Right kidney (tissue), 9 donors: ENCODE measurements around the gene CPA4.
A peak's percentile ranks its signal among the peaks of the same experiment; 100 is the strongest.
"Not testable (repeated sequence)": the region's sequence is repeated elsewhere in the genome, so short reads cannot be mapped to it uniquely, and the experiment has no call there.

Experiments used
- DNase-seq: peaks from one replicate; pipeline ENCODE4 v3.0.0-alpha.2; 2016
- long read RNA-seq, 8 donors: transcript quantifications; one replicate each; lab custom pipeline, GENCODE V29; 2026

Gene CPA4, protein sequence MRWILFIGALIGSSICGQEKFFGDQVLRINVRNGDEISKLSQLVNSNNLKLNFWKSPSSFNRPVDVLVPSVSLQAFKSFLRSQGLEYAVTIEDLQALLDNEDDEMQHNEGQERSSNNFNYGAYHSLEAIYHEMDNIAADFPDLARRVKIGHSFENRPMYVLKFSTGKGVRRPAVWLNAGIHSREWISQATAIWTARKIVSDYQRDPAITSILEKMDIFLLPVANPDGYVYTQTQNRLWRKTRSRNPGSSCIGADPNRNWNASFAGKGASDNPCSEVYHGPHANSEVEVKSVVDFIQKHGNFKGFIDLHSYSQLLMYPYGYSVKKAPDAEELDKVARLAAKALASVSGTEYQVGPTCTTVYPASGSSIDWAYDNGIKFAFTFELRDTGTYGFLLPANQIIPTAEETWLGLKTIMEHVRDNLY
- long read RNA-seq, donor 1, result 0 reads
- long read RNA-seq, donor 2, result 0 reads
- long read RNA-seq, donor 3, result 0 reads
- long read RNA-seq, donor 4, result 0 reads
- long read RNA-seq, donor 5, result 0 reads
- long read RNA-seq, donor 6, result 0 reads
- long read RNA-seq, donor 7, result 0 reads
- long read RNA-seq, donor 8, result 0 reads

DNA sequence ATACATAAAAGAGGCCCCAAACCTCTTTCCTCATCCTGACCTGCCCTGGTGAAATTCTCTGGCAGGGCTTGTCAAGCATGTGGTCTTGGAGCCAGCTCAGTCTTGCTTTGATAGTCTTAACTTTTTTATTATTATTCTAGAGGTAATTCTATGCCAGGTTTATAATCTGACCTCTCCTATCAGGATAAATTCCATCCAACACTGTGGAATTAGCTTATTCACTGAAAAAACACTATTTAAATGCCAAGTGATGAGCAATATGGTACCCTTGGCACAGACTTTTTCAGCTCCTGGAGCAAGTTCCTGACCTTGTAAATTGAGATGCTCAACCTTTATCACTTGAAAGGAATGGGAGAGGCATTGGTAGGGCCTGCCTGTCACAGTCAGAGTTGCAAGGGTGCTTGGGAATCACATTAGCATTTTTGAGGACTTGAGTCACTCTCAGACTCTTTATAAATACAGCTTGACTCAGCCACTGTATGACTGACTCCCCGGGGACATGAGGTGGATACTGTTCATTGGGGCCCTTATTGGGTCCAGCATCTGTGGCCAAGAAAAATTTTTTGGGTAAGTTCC, at the start of gene CPA4:
Gene CPA4, plus strand, starts transcription at position 480 of the 576 bp plus-strand sequence. Its CDS starts 20 bp downstream, at position 500.
- DNase-seq, result no peak

DNA sequence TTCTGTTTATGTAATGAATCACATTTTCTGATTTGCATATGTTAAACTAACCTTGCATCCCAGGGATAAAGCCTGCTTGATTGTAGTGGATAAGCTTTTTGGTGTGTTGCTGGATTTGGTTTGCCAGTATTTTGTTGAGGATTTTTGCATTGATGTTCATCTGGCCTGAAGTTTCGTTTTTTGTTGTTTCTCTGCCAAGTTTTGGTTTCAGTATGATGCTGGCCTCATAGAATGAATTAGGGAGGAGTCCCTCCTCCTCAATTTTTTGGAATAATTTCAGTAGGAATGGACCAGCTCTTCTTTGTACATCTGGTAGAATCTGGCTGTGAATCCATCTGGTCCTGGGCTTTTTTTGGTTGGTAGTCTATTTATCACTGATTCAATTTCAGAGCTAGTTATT, 49.5 kb upstream of the CPA4 start:
- not testable (repeated sequence) for DNase-seq

DNA sequence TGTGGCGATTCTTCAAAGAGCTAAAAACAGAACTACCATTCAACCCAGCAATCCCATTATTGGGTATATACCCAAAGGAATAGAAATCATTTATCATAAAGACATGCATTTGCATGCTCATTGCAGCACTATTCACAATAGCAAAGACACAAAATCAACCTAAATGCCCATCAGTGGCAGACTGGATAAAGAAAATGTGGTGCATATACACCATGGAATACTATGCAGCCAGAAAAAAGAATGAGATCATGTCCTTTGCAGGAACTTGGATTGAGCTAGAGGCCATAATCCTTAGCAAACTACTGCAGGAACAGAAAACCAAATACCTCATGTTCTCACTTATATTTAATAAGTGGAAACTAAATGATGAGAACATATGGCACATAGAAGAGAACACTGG, 46.5 kb upstream of the CPA4 start:
- DNase-seq, result not testable (repeated sequence)

DNA sequence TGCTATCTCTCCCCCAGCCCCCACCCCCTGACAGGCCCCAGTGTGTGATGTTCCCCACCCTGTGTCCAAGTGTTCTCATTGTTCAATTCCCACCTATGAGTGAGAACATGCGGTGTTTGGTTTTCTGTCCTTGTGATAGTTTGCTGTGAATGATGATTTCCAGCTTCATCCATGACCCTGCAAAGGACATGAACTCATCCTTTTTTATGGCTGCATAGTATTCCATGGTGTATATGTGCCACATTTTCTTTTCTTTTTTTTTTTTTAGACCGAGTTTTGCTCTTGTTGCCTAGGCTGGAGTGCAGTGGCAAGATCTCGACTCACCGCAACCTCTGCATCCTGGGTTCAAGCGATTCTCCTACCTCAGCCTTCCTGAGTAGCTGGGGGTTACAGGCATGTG, 44.1 kb upstream of the CPA4 start:
- not testable (repeated sequence) for DNase-seq

DNA sequence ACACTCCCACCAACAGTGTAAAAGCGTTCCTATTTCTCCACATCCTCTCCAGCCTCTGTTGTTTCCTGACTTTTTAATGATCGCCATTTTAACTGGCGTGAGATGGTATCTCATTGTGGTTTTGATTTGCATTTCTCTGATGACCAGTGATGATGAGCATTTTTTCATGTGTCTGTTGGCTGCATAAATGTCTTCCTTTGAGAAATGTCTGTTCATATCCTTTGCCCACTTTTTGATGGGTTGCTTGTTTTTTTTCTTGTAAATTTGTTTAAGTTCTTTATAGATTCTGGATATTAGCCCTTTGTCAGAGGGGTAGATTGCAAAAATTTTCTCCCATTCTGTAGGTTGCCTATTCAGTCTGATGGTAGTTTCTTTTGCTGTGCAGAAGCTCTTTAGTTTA, 43.3 kb upstream of the CPA4 start:
- not testable (repeated sequence) for DNase-seq

DNA sequence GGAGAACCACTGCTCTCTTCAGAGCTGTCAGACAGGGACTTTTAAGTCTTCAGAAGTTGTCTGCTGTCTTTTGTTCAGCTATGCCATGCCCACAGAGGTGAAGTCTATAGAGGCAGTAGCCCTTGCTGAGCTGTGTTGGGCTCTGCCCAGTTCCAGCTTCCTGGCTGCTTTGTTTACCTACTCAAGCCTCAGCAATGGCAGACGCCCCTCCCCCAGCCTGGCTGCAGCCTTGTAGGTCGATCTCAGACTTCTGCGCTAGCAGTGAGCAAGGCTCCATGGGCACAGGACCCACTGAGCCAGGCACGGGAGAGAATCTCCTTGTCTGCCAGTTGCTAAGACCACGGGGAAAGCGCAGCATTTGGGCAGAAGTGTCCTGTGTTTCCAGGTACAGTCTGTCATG, 38.4 kb upstream of the CPA4 start:
- no peak for DNase-seq

DNA sequence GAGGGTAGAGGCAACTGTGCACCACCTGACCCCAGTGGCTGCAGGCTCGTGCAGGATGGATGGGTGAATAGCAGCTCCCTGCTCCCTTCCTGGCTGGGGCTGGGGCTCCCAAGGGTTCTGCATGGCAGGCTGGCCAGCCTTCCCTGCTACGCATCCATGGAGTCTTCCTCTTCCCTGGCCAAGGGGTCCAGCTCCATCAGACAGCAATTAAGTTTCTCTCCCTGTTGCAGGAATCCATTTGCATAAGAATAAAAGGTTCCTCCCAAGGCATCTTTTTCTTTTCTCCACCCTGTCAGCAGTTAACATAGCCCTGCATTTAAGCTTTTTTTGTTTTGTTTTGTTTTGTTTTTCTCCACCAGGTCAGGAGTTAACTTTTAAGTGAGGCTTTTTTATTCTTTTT, 36.3 kb upstream of the CPA4 start:
- no peak for DNase-seq

DNA sequence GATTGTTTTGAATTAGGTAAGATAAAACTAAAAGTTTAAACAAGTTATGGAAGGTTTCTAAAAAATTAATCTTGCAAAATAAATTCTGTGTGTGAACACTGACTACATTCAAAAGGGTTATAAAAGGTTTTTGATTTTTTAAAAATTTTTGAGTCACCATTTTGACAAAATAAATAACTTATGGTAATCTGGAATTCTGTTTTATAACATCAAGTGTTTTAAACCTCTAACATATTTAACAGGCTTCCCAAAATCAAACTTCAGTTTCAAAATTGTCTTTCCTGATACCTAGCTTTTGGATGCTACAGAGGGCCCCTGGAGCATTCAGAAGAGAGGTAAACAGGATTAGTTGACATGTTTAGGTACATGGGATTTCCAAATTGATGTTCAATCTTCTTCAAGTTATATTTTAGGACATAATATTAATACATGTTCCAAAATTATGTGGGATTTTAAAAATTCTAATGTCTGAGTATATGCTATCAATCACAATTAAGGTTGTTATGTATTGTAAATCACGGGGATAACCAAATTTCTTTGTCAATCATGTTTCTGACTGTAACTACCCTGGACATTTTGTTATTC, 34.4 kb upstream of the CPA4 start:
- DNase-seq, result no peak

DNA sequence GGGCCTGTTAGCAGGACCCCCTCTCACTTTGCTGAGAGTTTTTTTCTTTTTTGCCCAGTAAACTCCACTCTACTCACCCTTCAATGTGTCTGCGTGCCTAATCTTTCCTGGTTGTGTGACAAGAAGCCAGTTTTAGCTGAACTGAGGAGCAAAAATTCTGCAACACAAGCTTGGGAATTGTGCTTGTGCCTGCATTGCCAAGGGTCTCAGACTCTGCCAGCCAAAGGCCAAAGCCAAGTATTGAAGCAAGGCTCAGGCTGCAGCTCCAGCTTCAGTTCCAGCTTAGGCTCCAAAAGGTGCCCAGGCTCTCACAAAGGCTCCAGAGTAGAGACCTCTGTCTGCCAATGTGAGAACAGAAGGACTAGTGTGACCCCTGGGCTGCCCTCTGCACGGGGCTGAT, 30.5 kb upstream of the CPA4 start:
- DNase-seq, result no peak

DNA sequence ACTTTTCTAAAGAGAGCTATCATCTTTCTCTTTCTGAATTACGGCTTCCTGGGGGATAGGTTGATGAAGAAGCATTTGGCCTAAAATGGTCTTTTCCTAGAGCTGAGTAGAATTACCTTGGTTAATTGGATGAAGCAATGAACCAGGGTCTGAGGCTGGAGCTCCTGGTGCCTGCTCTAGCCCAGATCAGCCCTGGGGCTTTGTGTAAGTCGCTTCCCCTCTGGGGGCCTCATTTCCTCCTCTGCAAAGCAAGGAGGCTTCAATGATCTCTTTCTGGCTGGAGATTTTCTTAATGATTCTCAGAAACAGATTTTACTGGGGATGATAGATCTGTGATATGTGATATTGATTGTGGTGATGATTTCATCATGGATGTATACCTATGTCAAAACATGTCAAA, 29.8 kb upstream of the CPA4 start:
- DNase-seq, result no peak

DNA sequence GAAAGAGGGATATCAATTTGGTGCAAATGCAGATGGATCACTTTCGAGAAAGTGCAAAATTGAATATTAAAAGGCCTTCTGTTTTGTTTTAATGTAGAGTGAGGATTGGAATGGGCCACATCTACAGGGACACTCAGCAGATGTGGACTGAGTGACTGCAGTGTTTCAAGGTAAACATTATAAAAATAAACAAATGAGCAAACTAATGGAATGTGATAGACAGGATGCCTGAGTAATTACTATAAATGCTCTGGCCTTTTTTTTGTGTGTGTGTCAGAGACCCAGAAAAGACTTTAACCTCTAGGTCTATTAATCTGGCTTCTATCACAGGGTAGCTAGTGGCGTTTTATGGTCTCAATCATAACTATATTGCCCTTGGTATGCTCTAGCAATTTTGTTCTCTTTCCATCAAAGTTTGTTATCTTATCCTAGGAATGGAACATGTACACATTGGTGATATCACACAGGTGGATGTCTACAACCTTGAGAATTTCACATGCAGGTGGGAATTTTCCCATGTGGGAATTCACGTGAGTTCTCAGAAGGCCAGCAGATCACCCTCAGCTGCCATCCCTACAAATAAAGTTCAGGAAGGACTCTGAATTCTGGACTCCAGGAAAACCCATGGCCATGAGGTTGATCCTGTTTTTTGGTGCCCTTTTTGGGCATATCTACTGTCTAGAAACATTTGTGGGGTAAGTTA, 26.6 kb upstream of the CPA4 start, which contains the start of gene CPA2:
Gene CPA2, plus strand, starts transcription at position 606 of the 703 bp plus-strand sequence. Its CDS starts 19 bp downstream, at position 625.
- DNase-seq, result no peak

DNA sequence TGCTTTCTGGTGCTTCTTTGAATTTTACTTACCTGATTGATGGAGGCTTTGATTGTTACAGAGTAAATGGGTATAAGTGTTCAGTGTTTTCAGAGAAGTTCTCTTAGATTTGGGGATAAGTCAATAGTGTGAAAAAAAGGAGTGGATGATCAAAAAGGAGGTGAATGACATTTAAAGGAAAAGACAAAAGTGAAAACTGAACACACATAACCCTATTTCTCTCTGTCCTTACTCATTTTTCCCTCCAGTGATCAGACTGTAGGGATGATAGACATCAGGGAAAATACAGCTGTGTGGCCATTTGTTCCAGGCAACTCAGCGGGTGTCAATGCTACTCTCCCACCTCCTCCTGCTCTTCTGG, 26.0 kb upstream of the CPA4 start:
- DNase-seq, result no peak

DNA sequence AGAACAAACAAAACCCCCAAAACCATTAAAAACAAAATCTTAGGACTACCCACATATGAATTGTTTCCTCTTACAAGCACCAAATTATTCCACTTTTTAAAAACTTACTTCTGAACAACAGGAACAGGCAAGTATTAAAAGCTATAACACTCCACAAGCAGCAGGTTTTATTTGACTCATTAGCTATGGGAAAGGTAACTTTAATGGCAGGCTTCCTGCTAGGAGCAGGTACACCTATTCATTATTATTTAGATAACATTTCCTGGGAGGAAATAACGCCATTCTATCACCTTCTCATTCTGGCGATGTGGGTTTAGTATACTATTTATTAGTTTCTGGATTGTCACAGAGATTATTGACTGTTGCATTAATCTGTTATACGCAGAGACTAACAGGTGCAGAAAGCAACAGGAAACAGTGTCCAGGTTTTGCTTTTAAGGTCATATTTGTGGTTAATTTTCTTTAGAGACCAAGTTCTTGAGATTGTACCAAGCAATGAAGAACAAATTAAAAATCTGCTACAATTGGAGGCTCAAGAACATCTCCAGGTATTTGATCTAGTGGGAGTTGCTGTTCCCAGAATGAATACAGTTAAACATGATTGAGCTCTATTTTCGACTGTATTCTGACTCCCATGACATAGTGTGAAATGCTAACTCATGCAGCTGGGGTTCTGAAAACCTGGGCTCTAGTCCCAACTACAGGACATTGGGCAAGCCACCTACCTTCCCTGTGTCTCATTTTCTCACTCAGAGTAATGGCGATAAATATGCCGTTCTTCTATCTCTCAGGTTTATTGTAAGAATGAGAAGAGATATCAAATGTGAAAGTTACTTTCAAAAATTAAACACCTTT, 24.3 kb upstream of the CPA4 start:
- no peak for DNase-seq

DNA sequence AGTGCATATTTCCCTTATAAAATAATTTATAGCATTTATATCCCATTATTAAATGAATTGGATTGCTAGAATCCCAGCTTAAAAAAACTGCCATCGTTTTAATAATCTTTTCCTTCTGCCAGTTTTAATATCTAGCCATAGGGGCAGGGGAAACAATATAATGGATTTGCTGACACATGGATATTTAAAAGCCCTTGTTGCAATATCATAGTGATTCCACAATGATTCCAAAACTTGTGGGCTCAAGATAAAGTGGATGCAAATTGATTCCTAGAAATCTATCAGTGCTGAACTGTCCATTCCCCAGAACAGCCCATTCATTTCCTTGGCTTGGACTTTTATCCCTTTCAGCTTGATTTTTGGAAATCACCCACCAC, 23.7 kb upstream of the CPA4 start:
- DNase-seq, result no peak

DNA sequence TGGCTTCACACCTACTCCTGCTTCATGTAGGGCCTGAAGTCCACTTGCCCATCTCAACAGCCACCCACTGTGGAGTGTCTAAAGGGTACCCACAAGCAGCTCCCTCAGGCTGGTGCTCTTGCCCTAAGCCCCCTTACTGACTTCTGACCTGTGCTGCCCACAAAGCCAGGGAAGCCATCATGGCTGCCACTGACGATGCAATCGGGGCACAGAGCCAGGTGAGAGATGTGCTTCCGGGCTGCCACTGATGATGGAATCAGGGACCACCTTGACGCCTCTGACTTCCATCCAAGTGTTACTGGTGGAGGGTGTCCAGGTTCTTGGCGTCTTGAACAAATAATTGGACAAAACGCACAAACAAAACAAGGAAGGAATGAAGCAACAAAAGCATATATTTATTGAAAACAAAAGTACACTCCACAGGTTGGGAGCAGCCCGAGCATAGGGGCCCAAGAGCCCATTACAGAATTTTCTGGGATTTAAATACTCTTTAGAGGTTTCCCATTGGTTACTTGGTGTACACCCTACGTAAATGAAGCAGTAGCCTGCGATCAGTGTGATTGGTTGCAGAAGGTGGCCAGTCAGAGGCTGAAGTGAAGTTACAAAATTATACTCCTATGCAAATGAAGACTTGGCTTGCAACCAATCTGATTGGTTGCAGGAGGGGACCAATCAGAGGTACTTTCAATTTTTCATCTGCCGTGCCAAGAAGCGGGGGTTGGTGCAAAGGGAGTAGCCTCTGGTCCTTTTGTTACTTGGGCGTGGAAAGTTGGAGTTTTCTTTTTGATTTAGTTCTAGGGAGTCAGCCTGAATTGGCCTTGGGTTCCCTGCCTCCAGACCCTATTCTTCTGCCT, 21.8 kb upstream of the CPA4 start:
- no peak for DNase-seq

DNA sequence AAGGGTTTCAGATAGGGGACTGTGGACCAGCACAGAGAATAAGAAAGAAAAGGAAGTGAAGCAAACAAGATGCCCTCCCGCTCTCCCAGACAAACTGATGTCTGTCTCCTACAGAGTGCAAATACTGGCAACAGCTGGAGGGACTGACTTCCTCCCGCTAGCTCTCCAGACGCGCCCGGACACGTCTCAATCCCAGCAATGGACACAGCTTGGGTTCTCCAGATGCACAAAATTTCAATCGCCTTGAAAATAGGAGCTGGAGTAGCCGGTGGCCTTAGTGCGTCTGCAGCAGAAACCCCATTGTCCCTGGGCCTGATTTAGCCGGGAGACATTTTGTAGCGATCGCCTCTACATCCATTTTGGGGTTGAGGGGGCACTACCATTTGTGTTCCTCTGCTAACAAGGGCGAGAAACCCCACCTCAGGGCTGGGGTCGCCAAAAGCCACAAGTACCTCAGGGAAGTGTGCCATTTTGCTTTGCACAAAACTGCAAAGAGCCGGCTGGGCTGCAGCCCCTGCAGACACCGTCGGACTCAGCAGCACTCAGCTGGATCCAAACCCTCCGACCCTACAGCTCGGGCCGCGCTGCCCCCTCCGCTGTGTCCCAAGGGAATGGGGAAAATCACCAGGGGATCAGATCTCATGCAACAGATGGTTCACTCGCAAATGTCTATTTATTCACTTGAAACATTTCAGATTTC, 20.4 kb upstream of the CPA4 start:
- DNase-seq, result peak; percentile 81

DNA sequence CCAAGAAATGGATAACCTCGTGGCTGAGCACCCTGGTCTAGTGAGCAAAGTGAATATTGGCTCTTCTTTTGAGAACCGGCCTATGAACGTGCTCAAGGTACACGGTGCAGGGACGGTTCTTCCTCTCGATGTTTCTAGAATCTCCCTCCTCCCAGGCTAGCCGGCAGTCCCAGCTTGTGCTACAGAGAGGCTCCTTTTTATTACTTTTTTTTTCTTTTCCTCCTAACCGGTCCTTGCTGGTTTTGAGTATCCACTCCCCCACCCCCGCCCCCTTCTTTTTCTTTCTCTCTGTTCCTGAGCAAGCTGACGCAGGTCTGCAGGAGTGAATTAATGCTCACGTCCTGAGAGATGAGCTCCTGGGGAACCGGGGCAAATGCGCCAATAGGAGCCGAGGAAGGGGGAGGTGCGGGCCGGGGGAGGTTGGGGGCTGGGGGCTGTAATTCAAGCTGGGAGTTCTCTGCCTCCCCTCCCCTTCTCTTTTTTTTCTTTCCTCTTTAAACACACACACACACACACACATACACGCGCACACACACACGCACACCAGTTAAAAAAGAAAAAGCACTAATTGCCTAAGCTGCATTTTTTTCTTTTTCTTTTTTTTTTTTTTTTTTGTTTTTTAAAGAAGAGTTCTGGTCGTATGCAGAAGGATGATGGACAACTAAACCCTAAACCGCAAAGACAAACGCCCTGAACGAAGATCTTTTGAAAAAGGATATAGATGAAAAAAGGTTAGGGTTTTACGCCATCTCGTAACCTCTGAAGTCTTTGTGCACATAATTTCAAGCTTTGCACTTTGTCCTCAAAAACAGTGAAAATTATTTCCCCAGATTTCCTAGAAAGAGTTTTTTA, 19.7 kb upstream of the CPA4 start:
- no peak for DNase-seq

DNA sequence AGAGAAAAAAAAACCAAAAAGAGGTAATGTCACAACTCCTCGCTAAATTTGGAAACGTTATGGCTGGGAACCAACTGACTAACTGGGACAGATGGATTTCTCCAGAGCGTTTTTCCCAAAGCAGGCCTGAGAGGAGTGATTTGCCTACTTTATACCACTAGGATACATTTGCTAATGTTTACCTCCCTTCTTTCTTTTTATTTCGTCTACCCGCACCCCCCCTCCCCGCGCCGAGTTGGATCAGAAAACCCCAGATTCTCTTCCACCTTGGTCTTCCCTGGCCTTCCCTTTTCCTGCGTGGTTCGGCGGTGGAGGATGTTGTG, 19.1 kb upstream of the CPA4 start:
- peak; percentile 72 for DNase-seq

DNA sequence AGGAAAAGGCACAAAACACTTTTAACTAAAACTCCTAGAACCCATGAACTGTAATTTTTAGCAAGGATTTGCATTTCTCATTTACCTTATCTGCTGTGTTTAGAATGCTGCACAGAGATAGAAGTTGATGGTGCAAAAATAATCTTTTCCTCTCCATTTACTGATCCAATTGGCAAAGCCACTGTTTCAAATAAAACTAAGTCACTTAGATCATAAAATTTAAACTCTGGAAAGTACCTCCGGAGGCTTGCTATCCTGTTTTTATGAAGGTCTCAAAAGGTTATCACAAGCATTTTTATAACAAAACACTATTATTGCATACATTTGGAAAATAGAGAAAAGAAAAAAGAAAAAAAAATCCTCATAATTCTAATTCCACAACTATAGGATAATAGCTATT, 18.7 kb upstream of the CPA4 start:
- DNase-seq, result no peak
